HepG2 (cell line): ENCODE measurements around the gene ZKSCAN3. TPM values are rescaled to one million over a fixed set of nuclear protein-coding genes. Genes with fewer than 3 reads are reported as not detected.

Source experiments
- CEBPZ ChIP-seq: IDR thresholded peaks from 2 replicates; pipeline ENCODE4 v1.6.1; 2012; ENCODE audit warnings: low read length, improper control_type of control experiment
- GPBP1L1 ChIP-seq: sonication (generic); formaldehyde crosslinking; IDR thresholded peaks from 2 replicates; pipeline ENCODE4 v1.5.0; 2020; ENCODE audit warnings: mild to moderate bottlenecking, missing genetic modification reagents
- GTF2F1 ChIP-seq: fragments of 150-350 bp; IDR thresholded peaks from 2 replicates; pipeline ENCODE4 v1.6.1; 2014; ENCODE audit warnings: low read length
- IRF9 ChIP-seq: sonication (generic); formaldehyde crosslinking; IDR thresholded peaks from 2 replicates; pipeline ENCODE4 v1.8.0; 2022; ENCODE audit warnings: missing genetic modification reagents, mild to moderate bottlenecking, borderline replicate concordance
- PHF8 ChIP-seq: sonication (generic); formaldehyde crosslinking; IDR thresholded peaks from 2 replicates; pipeline ENCODE4 v1.5.0; 2020; ENCODE audit warnings: missing genetic modification reagents
- RXRB ChIP-seq: IDR thresholded peaks from 2 replicates; pipeline ENCODE4 v1.6.1; 2016; ENCODE audit warnings: borderline replicate concordance, missing genetic modification reagents, missing compliant biosample characterization
- SAP130 ChIP-seq: IDR thresholded peaks from 2 replicates; pipeline ENCODE4 v1.6.1; 2016; ENCODE audit warnings: low read depth
- THAP11 ChIP-seq: IDR thresholded peaks from 2 replicates; pipeline ENCODE4 v1.6.1; 2016; ENCODE audit warnings: missing biosample characterization, missing genetic modification reagents
- TP53 ChIP-seq: sonication (generic); formaldehyde crosslinking; conservative IDR thresholded peaks from 2 replicates; pipeline ENCODE4 v1.4.0; 2020; ENCODE audit warnings: missing genetic modification reagents
- ZBTB14 ChIP-seq: sonication (generic); formaldehyde crosslinking; IDR thresholded peaks from 2 replicates; pipeline ENCODE4 v1.4.0; 2020; ENCODE audit warnings: missing genetic modification reagents
- ZBTB3 ChIP-seq: sonication (generic); formaldehyde crosslinking; IDR thresholded peaks from 2 replicates; pipeline ENCODE4 v1.4.0; 2020; ENCODE audit warnings: low read depth, mild to moderate bottlenecking, moderate library complexity, missing genetic modification reagents, borderline replicate concordance
- ZFP36L1 ChIP-seq: sonication (generic); formaldehyde crosslinking; IDR thresholded peaks from 2 replicates; pipeline ENCODE4 v1.8.0; 2022; ENCODE audit warnings: mild to moderate bottlenecking, missing genetic modification reagents, moderate library complexity
- ZNF10 ChIP-seq: sonication (generic); formaldehyde crosslinking; IDR thresholded peaks from 2 replicates; pipeline ENCODE4 v1.4.0; 2020; ENCODE audit warnings: mild to moderate bottlenecking, low read depth, missing genetic modification reagents, borderline replicate concordance
- ZNF333 ChIP-seq: sonication (generic); formaldehyde crosslinking; IDR thresholded peaks from 2 replicates; pipeline ENCODE4 v1.4.0; 2020; ENCODE audit warnings: mild to moderate bottlenecking, missing genetic modification reagents, borderline replicate concordance
- ZNF44 ChIP-seq: sonication (generic); formaldehyde crosslinking; IDR thresholded peaks from 2 replicates; pipeline ENCODE4 v1.5.1; 2020; ENCODE audit warnings: mild to moderate bottlenecking, missing genetic modification reagents
- ZNF619 ChIP-seq: sonication (generic); formaldehyde crosslinking; IDR thresholded peaks from 2 replicates; pipeline ENCODE4 v1.4.0; 2020; ENCODE audit warnings: mild to moderate bottlenecking, missing genetic modification reagents
- ZNF629 ChIP-seq: sonication (generic); formaldehyde crosslinking; conservative IDR thresholded peaks from 2 replicates; pipeline ENCODE4 v1.5.0; 2020; ENCODE audit warnings: missing genetic modification reagents
- ZNF7 ChIP-seq: IDR thresholded peaks from 2 replicates; pipeline ENCODE4 v1.6.1; 2016; ENCODE audit warnings: missing biosample characterization, missing genetic modification reagents
- ZNF709 ChIP-seq: sonication (generic); formaldehyde crosslinking; IDR thresholded peaks from 2 replicates; pipeline ENCODE4 v1.5.0; 2020; ENCODE audit warnings: mild to moderate bottlenecking, missing genetic modification reagents
- ZNF740 ChIP-seq: sonication (generic); formaldehyde crosslinking; IDR thresholded peaks from 2 replicates; pipeline ENCODE4 v1.4.0; 2020; ENCODE audit warnings: missing genetic modification reagents
- ZNF790 ChIP-seq: sonication (generic); formaldehyde crosslinking; IDR thresholded peaks from 2 replicates; pipeline ENCODE4 v1.8.0; 2022; ENCODE audit warnings: missing genetic modification reagents, mild to moderate bottlenecking, borderline replicate concordance
- ZNF850 ChIP-seq: sonication (generic); formaldehyde crosslinking; conservative IDR thresholded peaks from 2 replicates; pipeline ENCODE4 v1.9.0; 2021; ENCODE audit warnings: mild to moderate bottlenecking, missing genetic modification reagents
- polyA plus RNA-seq, 8 experiments: library from polyadenylated mRNA; depleted of rRNA in 3 of 8; stranded (reverse) in 7 of 8; unstranded in 1 of 8; fragments of >200 nt; fragmentation: Illumina TruSeq in 4 of 8; extraction: Trizol in 4 of 8; gene quantifications; 2 replicates each; pipeline versions ENCODE4 v1.2.1 to v1.2.3, GENCODE V29; 2011 to 2016; ENCODE audit warnings: low read depth in 4 of 8, missing spikeins in 1 of 8, mixed read lengths in 1 of 8; ENCODE audit not compliant: insufficient read depth in 1 of 8
- total RNA-seq, 5 experiments: library from RNA; depleted of rRNA; stranded (reverse); fragments of >200 nt; fragmentation: Illumina TruSeq; extraction: Trizol; gene quantifications; 2 replicates each; pipeline ENCODE4 v1.2.3, GENCODE V29; 2016; ENCODE audit warnings: low read depth in 1 of 5

Gene ZKSCAN3
- total and polyA plus RNA-seq, 2 of the 13 experiments (the other 11 are each of a cell fraction or from before 2014, with no cell fraction given), result 3.3 to 7.4 TPM

- TF ChIP-seq CEBPZ, result no peak
- TF ChIP-seq ZNF333 (CRISPR knock-in tag), result no peak
- no peak; the same call in 1 of the 2 replicates for TF ChIP-seq ZNF629 (CRISPR knock-in tag)
- peak; percentile 81; the same call in 1 of the 2 replicates for TF ChIP-seq RXRB (CRISPR knock-in tag)
- no peak for TF ChIP-seq ZNF790 (CRISPR knock-in tag)
- TF ChIP-seq GPBP1L1 (CRISPR knock-in tag), result no peak
- peak; percentile 41; the same call in 1 of the 2 replicates for TF ChIP-seq ZBTB3
- TF ChIP-seq ZNF850, result no peak
- TF ChIP-seq ZNF7, result no peak
- TF ChIP-seq ZNF619 (CRISPR knock-in tag), result no peak; the same call in none of the 2 replicates
- TF ChIP-seq ZFP36L1 (CRISPR knock-in tag), result peak; percentile 97
- TF ChIP-seq GTF2F1, result 0 out of 2 replicates have a peak, but pooled peaks have one; percentile 32
- 0 out of 2 replicates have a peak, but pooled peaks have one; percentile 63 for TF ChIP-seq ZNF709 (CRISPR knock-in tag)
- peak; percentile 41; the same call in 1 of the 2 replicates for TF ChIP-seq ZNF44
- peak; percentile 88; the same call in 1 of the 2 replicates for TF ChIP-seq IRF9 (CRISPR knock-in tag)
- no peak for TF ChIP-seq ZNF10 (CRISPR knock-in tag)
- TF ChIP-seq ZNF740 (CRISPR knock-in tag), result no peak
- TF ChIP-seq TP53, result peak; percentile 68; the same call in 1 of the 2 replicates
- TF ChIP-seq PHF8, result peak; percentile 85
- TF ChIP-seq SAP130, result peak; percentile 99
- peak; percentile 90 for TF ChIP-seq THAP11 (CRISPR knock-in tag)
- TF ChIP-seq ZBTB14 (CRISPR knock-in tag), result no peak
Observed at GRCh38 chr6:28383235-28384142, 33.7 kb downstream of the ZKSCAN3 start (continued).
